IPS DF 6.9 (cell line): ENCODE measurements around the gene EIF2B2.

Experiments
- DNase-seq: peaks from one replicate; pipeline ENCODE4 v3.0.0-alpha.2; 2013; ENCODE audit warnings: low read depth, low spot score
- H3K27ac ChIP-seq: one replicate; pipeline ENCODE4 v1.5.1; 2013; ENCODE audit warnings: low read length, control low read depth
- H3K27me3 ChIP-seq: 2 replicates; pipeline ENCODE4 v1.6.1; 2013; ENCODE audit warnings: mild to moderate bottlenecking, low read length; ENCODE audit not compliant: control insufficient read depth, insufficient read depth
- H3K36me3 ChIP-seq: 2 replicates; pipeline ENCODE4 v1.6.1; 2013; ENCODE audit warnings: low read length; ENCODE audit not compliant: control insufficient read depth, insufficient read depth
- H3K4me1 ChIP-seq: 2 replicates; pipeline ENCODE4 v1.6.1; 2013; ENCODE audit warnings: low read length; ENCODE audit not compliant: control insufficient read depth, insufficient read depth
- H3K4me3 ChIP-seq: 2 replicates; pipeline ENCODE4 v1.5.1; 2013; ENCODE audit warnings: mild to moderate bottlenecking, low read length
- H3K9me3 ChIP-seq: 2 replicates; pipeline ENCODE4 v1.6.1; 2013; ENCODE audit warnings: low read length, inconsistent platforms; ENCODE audit not compliant: control insufficient read depth, insufficient read depth
- WGBS: extraction: QIAGEN DNeasy Blood & Tissue Kit; methylation state at CpG from one replicate; pipeline ENCODE4 v1.1.7; 2013; ENCODE audit warnings: mixed read lengths, missing lambda C conversion rate; ENCODE audit not compliant: insufficient read length, insufficient coverage; 5-methylcytosine and 5-hydroxymethylcytosine counted together

EIF2B2 gene

GRCh38 chr14:74974364-74975058 lies 28.2 kb upstream of the EIF2B2 start:
- Histone ChIP-seq H3K27ac (no peak overlapping the region), H3K36me3 (no peaks in the 10 kb centered on the region), H3K4me3 (no peak overlapping the region), H3K9me3 (no peaks in the 10 kb centered on the region), H3K4me1 (peaks cover 12% of the 10 kb centered on the region), H3K27me3 (no peaks in the 10 kb centered on the region)
- DNase-seq: no peak
- WGBS: no CpG with 5 or more reads among the region's 15 CpGs

- peaks cover 18% of the 10 kb centered on the region for H3K4me1 ChIP-seq
- H3K27me3 ChIP-seq: no peaks in the 10 kb centered on the region
- DNase-seq: no peak
- no peaks in the 10 kb centered on the region for H3K9me3 ChIP-seq
- H3K4me3 ChIP-seq: no peak overlapping the region
- no peak overlapping the region for H3K27ac ChIP-seq
- whole genome bisulfite sequencing: no CpG with 5 or more reads among the region's 12 CpGs
- no peaks in the 10 kb centered on the region for H3K36me3 ChIP-seq
Observed at GRCh38 chr14:74975059-74975810, 27.5 kb upstream of the EIF2B2 start.

- no peak for DNase-seq
- Histone ChIP-seq H3K27me3 (no peaks in the 10 kb centered on the region), H3K4me3 (no peak overlapping the region), H3K4me1 (peaks cover 22% of the 10 kb centered on the region), H3K9me3 (no peaks in the 10 kb centered on the region), H3K27ac (no peak overlapping the region), H3K36me3 (no peaks in the 10 kb centered on the region)
- WGBS: no CpG with 5 or more reads among the region's 11 CpGs
Observed at GRCh38 chr14:74976264-74977113, 26.2 kb upstream of the EIF2B2 start.

DNA sequence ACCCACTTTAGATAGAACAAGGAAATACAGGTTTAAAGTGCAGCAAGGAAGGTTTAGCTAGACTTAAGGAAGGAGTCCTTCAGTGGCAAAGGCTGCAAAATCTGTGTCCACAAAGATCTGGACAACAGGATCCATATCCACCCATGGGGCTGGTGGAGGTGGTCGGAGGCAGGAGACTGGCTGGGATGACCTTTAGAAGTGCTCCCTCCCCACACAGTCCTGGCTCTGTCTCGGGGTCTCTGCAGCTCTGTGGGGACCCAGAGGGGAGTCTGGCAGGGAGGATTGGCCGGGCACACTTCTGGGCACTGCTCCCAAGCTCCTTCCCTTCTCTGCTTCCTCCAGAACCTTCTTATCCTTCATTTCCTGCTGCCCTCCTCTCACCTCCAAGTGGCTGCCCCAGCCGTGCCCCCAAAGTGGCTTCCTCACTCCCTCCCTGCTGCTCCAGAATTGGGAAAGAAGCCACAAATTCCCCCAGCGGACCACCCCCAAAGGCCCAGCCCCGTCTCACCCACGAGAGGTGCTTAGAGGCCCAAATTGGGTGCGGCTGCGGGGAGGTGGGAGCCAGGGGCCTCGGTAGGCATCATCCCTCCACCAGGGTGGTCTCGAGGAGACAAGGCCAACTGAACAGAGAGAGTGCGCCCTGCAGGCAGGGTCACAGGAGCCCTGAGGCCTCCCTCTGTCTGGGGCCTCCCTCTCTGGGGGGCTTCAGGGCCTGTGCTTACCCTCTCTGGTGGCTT lies 25.4 kb upstream of the EIF2B2 start:
- Histone ChIP-seq H3K27ac (no peak overlapping the region), H3K4me1 (peaks cover 22% of the 10 kb centered on the region), H3K4me3 (no peak overlapping the region), H3K9me3 (no peaks in the 10 kb centered on the region), H3K36me3 (no peaks in the 10 kb centered on the region), H3K27me3 (no peaks in the 10 kb centered on the region)
- no CpG with 5 or more reads among the region's 12 CpGs for WGBS
- no peak for DNase-seq

DNA sequence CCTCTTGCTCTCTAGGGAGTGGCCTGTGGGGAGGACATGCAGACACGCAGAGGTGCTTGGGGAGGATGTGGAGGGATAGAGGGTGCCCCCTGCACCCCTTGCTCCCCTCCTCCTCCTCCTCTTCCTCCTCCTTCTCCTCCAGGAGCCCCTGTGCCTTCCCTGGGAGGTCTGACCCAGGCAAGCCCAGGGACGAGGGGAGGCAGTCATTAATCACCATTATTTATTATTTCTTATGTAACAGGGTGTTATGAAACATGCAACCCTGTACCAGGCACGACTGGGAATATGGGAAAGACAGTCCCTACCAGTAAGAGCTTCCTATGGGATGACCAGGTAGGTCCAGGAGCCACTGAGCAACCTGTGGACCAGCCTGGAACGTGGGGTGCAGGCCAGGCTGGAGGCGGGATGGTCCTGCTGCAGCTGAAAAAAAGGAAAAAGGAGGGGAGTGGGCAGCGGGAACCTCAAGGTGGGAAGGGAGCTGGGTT lies 24.8 kb upstream of the EIF2B2 start:
- no CpG with 5 or more reads among the region's 6 CpGs for WGBS
- DNase-seq: no peak
- no peaks in the 10 kb centered on the region for H3K9me3 ChIP-seq
- no peaks in the 10 kb centered on the region for H3K36me3 ChIP-seq
- H3K4me1 ChIP-seq: peaks cover 22% of the 10 kb centered on the region
- no peak overlapping the region for H3K27ac ChIP-seq
- no peak overlapping the region for H3K4me3 ChIP-seq
- H3K27me3 ChIP-seq: no peaks in the 10 kb centered on the region

- H3K4me3 ChIP-seq: no peak overlapping the region
- WGBS: no CpG with 5 or more reads among the region's 11 CpGs
- H3K27me3 ChIP-seq: no peaks in the 10 kb centered on the region
- DNase-seq: no peak
- H3K36me3 ChIP-seq: no peaks in the 10 kb centered on the region
- peaks cover 20% of the 10 kb centered on the region for H3K4me1 ChIP-seq
- no peak overlapping the region for H3K27ac ChIP-seq
- H3K9me3 ChIP-seq: no peaks in the 10 kb centered on the region
Observed at GRCh38 chr14:74978416-74978947, 24.2 kb upstream of the EIF2B2 start.

DNA sequence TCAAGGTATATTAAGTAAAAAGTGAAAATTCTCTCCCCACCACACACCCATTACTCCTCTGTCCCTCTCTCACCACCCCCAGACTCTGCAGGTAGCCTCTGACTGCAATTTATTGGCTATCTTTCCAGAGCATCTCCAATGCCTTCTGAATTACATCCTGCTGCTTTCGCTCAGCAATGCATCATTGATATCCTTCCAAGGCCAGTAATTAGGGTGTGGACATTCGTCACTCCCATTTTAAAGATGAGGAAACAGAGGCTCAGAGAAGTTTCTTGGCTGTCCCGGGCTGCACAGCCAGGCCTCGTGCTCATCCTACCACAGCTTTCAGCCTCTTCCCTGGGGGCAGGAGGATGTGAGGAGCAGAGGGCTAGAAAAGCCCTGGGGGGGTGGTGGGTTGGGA lies 23.7 kb upstream of the EIF2B2 start:
- Histone ChIP-seq H3K4me3 (no peak overlapping the region), H3K9me3 (no peaks in the 10 kb centered on the region), H3K27me3 (no peaks in the 10 kb centered on the region), H3K36me3 (no peaks in the 10 kb centered on the region), H3K4me1 (peaks cover 20% of the 10 kb centered on the region), H3K27ac (no peak overlapping the region)
- WGBS: no CpG with 5 or more reads among the region's 4 CpGs
- no peak for DNase-seq

GRCh38 chr14:74979442-74980397 lies 23.0 kb upstream of the EIF2B2 start:
- H3K27ac ChIP-seq: no peak overlapping the region
- peaks cover 20% of the 10 kb centered on the region for H3K4me1 ChIP-seq
- no peak overlapping the region for H3K4me3 ChIP-seq
- H3K9me3 ChIP-seq: no peaks in the 10 kb centered on the region
- DNase-seq: no peak
- H3K27me3 ChIP-seq: no peaks in the 10 kb centered on the region
- no CpG with 5 or more reads among the region's 23 CpGs for WGBS
- no peaks in the 10 kb centered on the region for H3K36me3 ChIP-seq

DNA sequence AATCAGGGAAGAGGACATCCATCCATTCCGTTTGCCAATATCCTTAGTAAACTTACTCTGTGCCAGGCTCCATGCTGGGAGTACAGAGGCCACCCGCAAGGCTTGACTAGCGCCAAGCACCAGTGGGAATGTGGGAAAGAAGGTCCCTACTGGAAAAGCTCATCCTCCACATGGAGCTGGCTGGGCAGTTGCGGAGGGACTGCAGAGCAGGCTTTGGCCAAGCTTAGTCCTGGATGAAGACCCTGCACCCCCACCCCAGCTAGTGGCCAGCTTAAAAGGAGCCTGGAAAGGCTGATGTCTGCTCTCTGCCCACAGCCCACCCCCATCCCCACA lies 22.4 kb upstream of the EIF2B2 start:
- no CpG with 5 or more reads among the region's 4 CpGs for WGBS
- Histone ChIP-seq H3K9me3 (no peaks in the 10 kb centered on the region), H3K27me3 (no peaks in the 10 kb centered on the region), H3K4me1 (peaks cover 20% of the 10 kb centered on the region), H3K36me3 (no peaks in the 10 kb centered on the region), H3K27ac (no peak overlapping the region), H3K4me3 (no peak overlapping the region)
- no peak for DNase-seq
